DOHH2 (cell line): ENCODE data around the gene CHMP5.

Experiments used
- EZH2phosphoT487 ChIP-seq: fragments of 200-600 bp; sonication (generic); IDR thresholded peaks from 2 replicates; pipeline ENCODE4 v1.6.1; 2017; ENCODE audit warnings: borderline replicate concordance, mild to moderate bottlenecking, antibody characterized with exemption, low read length, moderate library complexity, mixed read lengths
- TF ChIP-seq, protein P1 (sequence below): fragments of 200-600 bp; sonication (generic); IDR thresholded peaks from one replicate; pipeline ENCODE4 v1.5.1; 2014; ENCODE audit warnings: antibody characterized with exemption, mild to moderate bottlenecking, low read depth, low read length; ENCODE audit not compliant: poor library complexity, severe bottlenecking

DNA sequence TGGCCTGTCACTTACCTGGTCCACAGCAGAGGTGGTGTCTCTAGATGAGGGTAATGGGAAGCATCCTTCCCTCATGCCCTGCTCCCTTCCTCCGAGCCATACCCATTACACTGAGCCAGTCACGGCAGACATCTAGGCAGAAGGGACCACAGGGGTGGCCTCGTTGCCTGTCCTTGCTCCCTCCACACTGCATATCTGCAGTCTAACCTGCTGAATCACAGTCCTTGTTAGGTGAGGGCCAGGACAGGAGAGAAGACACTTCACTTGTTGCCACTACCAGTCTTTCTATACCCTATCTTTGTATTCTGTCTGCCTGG, 43.3 kb upstream of the CHMP5 start:
- TF ChIP-seq, protein P1, sequence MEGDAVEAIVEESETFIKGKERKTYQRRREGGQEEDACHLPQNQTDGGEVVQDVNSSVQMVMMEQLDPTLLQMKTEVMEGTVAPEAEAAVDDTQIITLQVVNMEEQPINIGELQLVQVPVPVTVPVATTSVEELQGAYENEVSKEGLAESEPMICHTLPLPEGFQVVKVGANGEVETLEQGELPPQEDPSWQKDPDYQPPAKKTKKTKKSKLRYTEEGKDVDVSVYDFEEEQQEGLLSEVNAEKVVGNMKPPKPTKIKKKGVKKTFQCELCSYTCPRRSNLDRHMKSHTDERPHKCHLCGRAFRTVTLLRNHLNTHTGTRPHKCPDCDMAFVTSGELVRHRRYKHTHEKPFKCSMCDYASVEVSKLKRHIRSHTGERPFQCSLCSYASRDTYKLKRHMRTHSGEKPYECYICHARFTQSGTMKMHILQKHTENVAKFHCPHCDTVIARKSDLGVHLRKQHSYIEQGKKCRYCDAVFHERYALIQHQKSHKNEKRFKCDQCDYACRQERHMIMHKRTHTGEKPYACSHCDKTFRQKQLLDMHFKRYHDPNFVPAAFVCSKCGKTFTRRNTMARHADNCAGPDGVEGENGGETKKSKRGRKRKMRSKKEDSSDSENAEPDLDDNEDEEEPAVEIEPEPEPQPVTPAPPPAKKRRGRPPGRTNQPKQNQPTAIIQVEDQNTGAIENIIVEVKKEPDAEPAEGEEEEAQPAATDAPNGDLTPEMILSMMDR, result no peak
- no peak for TF ChIP-seq EZH2phosphoT487
